ENCODE measurements around the gene NABP1. TPM values are rescaled to one million over a fixed set of nuclear protein-coding genes. Genes with fewer than 3 reads are reported as not detected.

NABP1 gene
- total and polyA plus RNA-seq, 5 donors = 4.6 to 11.1 (median 8.4) TPM

GRCh38 chr2:191696966-191697365 lies 19.0 kb downstream of the NABP1 start:
- ATAC-seq = no peak
- no peak for DNase-seq
- intact Hi-C loops (cut with DNase I) = no loop called here
- Histone ChIP-seq H3K9me3 (ENCODE audit: control insufficient read depth, low read length) (no peaks in the 10 kb centered on the region), H3K4me3 (ENCODE audit: low read length) (no peak overlapping the region), H3K27ac (ENCODE audit: low read length) (no peak overlapping the region), H3K27me3 (ENCODE audit: control insufficient read depth, insufficient read depth) (peaks cover 2% of the 10 kb centered on the region), H3K4me1 (ENCODE audit: control insufficient read depth, insufficient read depth, low read length) (peaks cover 1% of the 10 kb centered on the region)

DNA sequence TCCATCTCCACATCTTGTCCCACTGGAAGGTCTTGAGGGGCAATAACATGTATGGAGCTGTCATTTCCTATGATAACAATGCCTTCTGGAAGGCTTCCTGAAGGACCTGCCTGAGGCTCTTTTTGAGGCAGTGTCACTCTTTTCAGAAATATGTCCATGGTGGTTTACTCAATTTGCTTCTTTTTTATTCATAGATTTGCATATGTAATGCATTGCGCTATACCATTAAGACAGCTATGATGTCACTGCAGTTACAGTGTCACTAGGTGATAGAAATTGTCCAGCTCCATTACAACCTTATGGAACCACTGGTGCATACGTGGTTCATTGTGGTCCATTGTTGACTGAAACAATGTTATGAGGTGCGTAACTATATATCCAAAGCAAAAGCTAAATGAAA lies 19.9 kb downstream of the NABP1 start:
- intact Hi-C loops (cut with DNase I) = no loop called here
- no peak for ATAC-seq

GRCh38 chr2:191699341-191699945 lies 21.5 kb downstream of the NABP1 start:
- no peak for DNase-seq
- no peak for ATAC-seq
- 49% methylated on average over 10 of the region's 10 CpGs for WGBS
- Histone ChIP-seq H3K4me3 (ENCODE audit: low read length) (no peak overlapping the region), H3K27me3 (ENCODE audit: control insufficient read depth, insufficient read depth) (peaks cover 2% of the 10 kb centered on the region), H3K4me1 (ENCODE audit: control insufficient read depth, insufficient read depth, low read length) (peaks cover 1% of the 10 kb centered on the region), H3K27ac (ENCODE audit: low read length) (no peak overlapping the region), H3K9me3 (ENCODE audit: control insufficient read depth, low read length) (no peaks in the 10 kb centered on the region)
- intact Hi-C loops (cut with DNase I) = no loop called here

More for the DNA sequence above, 19.9 kb downstream of the NABP1 start:
- Histone ChIP-seq H3K27ac (ENCODE audit: low read length) (no peak overlapping the region), H3K27me3 (ENCODE audit: control insufficient read depth, insufficient read depth) (peaks cover 2% of the 10 kb centered on the region), H3K4me3 (ENCODE audit: low read length) (no peak overlapping the region), H3K9me3 (ENCODE audit: control insufficient read depth, low read length) (no peaks in the 10 kb centered on the region), H3K4me1 (ENCODE audit: control insufficient read depth, insufficient read depth, low read length) (peaks cover 1% of the 10 kb centered on the region)
- DNase-seq = no peak
- WGBS = 96% methylated on average over 3 of the region's 3 CpGs

DNA sequence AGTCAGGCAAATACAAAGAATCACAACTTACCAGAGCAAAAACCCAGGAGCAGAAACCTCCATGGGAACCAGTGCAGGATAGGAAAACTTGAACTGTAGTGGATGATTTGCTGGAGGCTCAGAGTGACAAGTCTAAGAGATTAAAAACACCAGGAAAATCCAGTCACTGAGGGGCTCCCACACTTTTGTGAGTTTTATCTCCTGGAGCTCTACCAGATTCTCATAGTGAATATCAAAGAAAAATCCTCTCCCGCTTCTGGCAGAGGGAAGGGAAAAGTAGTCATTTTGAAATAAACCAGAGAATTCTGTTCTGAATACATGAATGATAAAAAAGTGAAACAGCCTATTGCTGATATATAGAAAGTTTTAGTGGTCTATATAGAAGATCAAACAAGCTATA lies 23.1 kb downstream of the NABP1 start:
- Histone ChIP-seq H3K9me3 (ENCODE audit: control insufficient read depth, low read length) (no peaks in the 10 kb centered on the region), H3K4me3 (ENCODE audit: low read length) (no peak overlapping the region), H3K4me1 (ENCODE audit: control insufficient read depth, insufficient read depth, low read length) (peaks cover 1% of the 10 kb centered on the region), H3K27me3 (ENCODE audit: control insufficient read depth, insufficient read depth) (peaks cover 2% of the 10 kb centered on the region), H3K27ac (ENCODE audit: low read length) (no peak overlapping the region)
- ATAC-seq (no peak), DNase-seq (no peak)
- 55% methylated on average over 1 of the region's 1 CpG for WGBS
- intact Hi-C loops (cut with DNase I) = no loop called here

GRCh38 chr2:191701696-191702095 lies 23.8 kb downstream of the NABP1 start:
- DNase-seq (no peak), ATAC-seq (no peak)
- 61% methylated on average over 2 of the region's 2 CpGs for WGBS
- H3K4me3 ChIP-seq (ENCODE audit: low read length) = no peak overlapping the region
- no peak overlapping the region for H3K27ac ChIP-seq (ENCODE audit: low read length)
- intact Hi-C loops (cut with DNase I) = no loop called here
- no peaks in the 10 kb centered on the region for H3K9me3 ChIP-seq (ENCODE audit: control insufficient read depth, low read length)
- no peaks in the 10 kb centered on the region for H3K4me1 ChIP-seq (ENCODE audit: control insufficient read depth, insufficient read depth, low read length)
- H3K27me3 ChIP-seq (ENCODE audit: control insufficient read depth, insufficient read depth) = peaks cover 2% of the 10 kb centered on the region

GRCh38 chr2:191703079-191703725 lies 25.3 kb downstream of the NABP1 start:
- DNase-seq (no peak), ATAC-seq (no peak)
- 84% methylated on average over 7 of the region's 7 CpGs for WGBS
- H3K27me3 ChIP-seq (ENCODE audit: control insufficient read depth, insufficient read depth) = no peaks in the 10 kb centered on the region
- intact Hi-C loops (cut with DNase I) = no loop called here
- no peak overlapping the region for H3K4me3 ChIP-seq (ENCODE audit: low read length)
- no peaks in the 10 kb centered on the region for H3K4me1 ChIP-seq (ENCODE audit: control insufficient read depth, insufficient read depth, low read length)
- no peak overlapping the region for H3K27ac ChIP-seq (ENCODE audit: low read length)
- no peaks in the 10 kb centered on the region for H3K9me3 ChIP-seq (ENCODE audit: control insufficient read depth, low read length)

DNA sequence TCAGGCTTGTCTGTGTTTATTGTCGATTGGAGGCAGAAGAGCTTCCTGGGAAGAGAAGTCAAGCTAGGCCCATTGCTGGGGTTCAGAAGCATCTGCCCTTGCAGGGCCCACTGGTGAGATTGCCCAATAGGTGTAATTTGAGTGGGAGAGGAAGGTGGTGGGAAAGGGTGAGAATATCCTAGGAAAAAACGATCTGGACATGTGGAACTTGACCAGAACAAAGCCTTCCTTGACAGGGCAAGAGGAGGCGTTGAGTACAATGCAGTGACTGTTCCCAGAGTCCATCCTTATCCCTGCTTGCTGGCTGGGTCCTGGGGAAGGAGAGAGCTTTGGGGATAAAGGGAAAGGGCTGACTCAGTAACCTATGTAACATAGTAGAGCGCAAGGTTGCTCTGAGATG lies 27.1 kb downstream of the NABP1 start:
- Histone ChIP-seq H3K27me3 (ENCODE audit: control insufficient read depth, insufficient read depth) (no peaks in the 10 kb centered on the region), H3K27ac (ENCODE audit: low read length) (no peak overlapping the region), H3K4me3 (ENCODE audit: low read length) (no peak overlapping the region), H3K4me1 (ENCODE audit: control insufficient read depth, insufficient read depth, low read length) (no peaks in the 10 kb centered on the region), H3K9me3 (ENCODE audit: control insufficient read depth, low read length) (no peaks in the 10 kb centered on the region)
- ATAC-seq (no peak), DNase-seq (no peak)
- intact Hi-C loops (cut with DNase I) = no loop called here
- WGBS = 72% methylated on average over 4 of the region's 4 CpGs

- Histone ChIP-seq H3K9me3 (ENCODE audit: control insufficient read depth, low read length) (no peaks in the 10 kb centered on the region), H3K4me1 (ENCODE audit: control insufficient read depth, insufficient read depth, low read length) (no peaks in the 10 kb centered on the region), H3K27me3 (ENCODE audit: control insufficient read depth, insufficient read depth) (no peaks in the 10 kb centered on the region), H3K27ac (ENCODE audit: low read length) (no peak overlapping the region), H3K4me3 (ENCODE audit: low read length) (no peak overlapping the region)
- ATAC-seq = no peak
- DNase-seq = no peak
- WGBS = 59% methylated on average over 1 of the region's 1 CpG
- intact Hi-C loops (cut with DNase I) = no loop called here
Observed at GRCh38 chr2:191705701-191706100, 27.8 kb downstream of the NABP1 start.

- no peak overlapping the region for H3K27ac ChIP-seq (ENCODE audit: low read length)
- no peak overlapping the region for H3K4me3 ChIP-seq (ENCODE audit: low read length)
- WGBS = 80% methylated on average over 2 of the region's 2 CpGs
- no peaks in the 10 kb centered on the region for H3K27me3 ChIP-seq (ENCODE audit: control insufficient read depth, insufficient read depth)
- ATAC-seq (no peak), DNase-seq (no peak)
- no peaks in the 10 kb centered on the region for H3K9me3 ChIP-seq (ENCODE audit: control insufficient read depth, low read length)
- H3K4me1 ChIP-seq (ENCODE audit: control insufficient read depth, insufficient read depth, low read length) = no peaks in the 10 kb centered on the region
- intact Hi-C loops (cut with DNase I) = no loop called here
Observed at GRCh38 chr2:191706791-191707190, 28.9 kb downstream of the NABP1 start.

DNA sequence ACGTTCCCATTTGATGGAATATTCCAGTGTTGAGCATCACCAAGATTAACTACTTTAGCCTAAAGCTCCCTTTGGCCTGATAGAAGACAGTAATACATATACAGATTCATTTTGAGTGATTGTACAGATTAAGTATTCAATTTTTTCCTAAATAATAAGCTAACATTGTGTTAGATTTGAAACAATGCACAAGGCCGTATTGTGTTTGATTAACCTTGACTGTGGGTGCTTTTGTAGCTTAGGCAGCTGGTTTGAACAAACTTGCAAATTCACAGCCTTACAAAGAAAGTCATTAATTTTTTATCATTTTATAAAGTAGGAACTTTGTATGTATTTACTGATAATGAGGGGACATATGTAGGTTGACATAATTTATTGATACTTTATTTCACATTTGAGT lies 29.6 kb downstream of the NABP1 start:
- ATAC-seq (no peak), DNase-seq (no peak)
- H3K4me3 ChIP-seq (ENCODE audit: low read length) = no peak overlapping the region
- intact Hi-C loops (cut with DNase I) = no loop called here
- no peaks in the 10 kb centered on the region for H3K4me1 ChIP-seq (ENCODE audit: control insufficient read depth, insufficient read depth, low read length)
- H3K27me3 ChIP-seq (ENCODE audit: control insufficient read depth, insufficient read depth) = no peaks in the 10 kb centered on the region
- 84% methylated on average over 2 of the region's 2 CpGs for WGBS
- no peak overlapping the region for H3K27ac ChIP-seq (ENCODE audit: low read length)
- no peaks in the 10 kb centered on the region for H3K9me3 ChIP-seq (ENCODE audit: control insufficient read depth, low read length)

- WGBS = 78% methylated on average over 1 of the region's 1 CpG
- intact Hi-C loops (cut with DNase I) = no loop called here
- no peak for ATAC-seq
Observed at GRCh38 chr2:191710411-191710900, 32.5 kb downstream of the NABP1 start.

More at GRCh38 chr2:191710411-191710900, 32.5 kb downstream of the NABP1 start:
- Histone ChIP-seq H3K27ac (ENCODE audit: low read length) (no peak overlapping the region), H3K9me3 (ENCODE audit: control insufficient read depth, low read length) (no peaks in the 10 kb centered on the region), H3K27me3 (ENCODE audit: control insufficient read depth, insufficient read depth) (no peaks in the 10 kb centered on the region), H3K4me1 (ENCODE audit: control insufficient read depth, insufficient read depth, low read length) (no peaks in the 10 kb centered on the region), H3K4me3 (ENCODE audit: low read length) (no peak overlapping the region)
- DNase-seq = no peak

Data from right cardiac atrium (tissue), 5 donors.